ENCODE measurements around the gene ARF1. TPM values are rescaled to one million over a fixed set of nuclear protein-coding genes. Genes with fewer than 3 reads are reported as not detected.

The ARF1 gene
- total RNA-seq, 2 donors from 2014 or later, result 478 to 512 TPM

- intact Hi-C loops (cut with DNase I), result no loop called here
- WGBS, result 73% methylated on average over 12 of the region's 15 CpGs
- no peak for DNase-seq (ENCODE audit: low spot score)
- Histone ChIP-seq H3K4me3 (no peak overlapping the region), H3K27me3 (replicated peaks; ENCODE audit: insufficient read depth) (peaks cover 14% of the 10 kb centered on the region), H3K27ac (no peak overlapping the region), H3K4me1 (replicated peaks) (no peaks in the 10 kb centered on the region), H3K36me3 (no peaks in the 10 kb centered on the region), H3K9me3 (no peaks in the 10 kb centered on the region)
- TF ChIP-seq CTCF (IDR thresholded peaks at IDR 0.05) (no peak), POLR2AphosphoS5 (IDR thresholded peaks at IDR 0.05) (no peak), POLR2A (IDR thresholded peaks at IDR 0.05) (no peak)
Measured at GRCh38 chr1:228065543-228066347, 16.8 kb upstream of the ARF1 start.

GRCh38 chr1:228066416-228066815, 16.1 kb upstream of the ARF1 start:
- intact Hi-C loops (cut with DNase I), result no loop called here
- no peaks in the 10 kb centered on the region for H3K9me3 ChIP-seq
- no peak overlapping the region for H3K4me3 ChIP-seq
- 21% methylated on average over 4 of the region's 4 CpGs for WGBS
- no peak for TF ChIP-seq CTCF (IDR thresholded peaks at IDR 0.05)
- no peak for TF ChIP-seq POLR2AphosphoS5 (IDR thresholded peaks at IDR 0.05)
- TF ChIP-seq POLR2A (IDR thresholded peaks at IDR 0.05), result no peak
- peaks cover 12% of the 10 kb centered on the region for H3K27me3 ChIP-seq (replicated peaks; ENCODE audit: insufficient read depth)
- no peaks in the 10 kb centered on the region for H3K36me3 ChIP-seq
- no peaks in the 10 kb centered on the region for H3K4me1 ChIP-seq (replicated peaks)
- no peak for DNase-seq (ENCODE audit: low spot score)
- H3K27ac ChIP-seq, result no peak overlapping the region

- 49% methylated on average over 10 of the region's 10 CpGs for WGBS
- Histone ChIP-seq H3K27ac (no peak overlapping the region), H3K36me3 (no peaks in the 10 kb centered on the region), H3K4me3 (no peak overlapping the region), H3K9me3 (no peaks in the 10 kb centered on the region), H3K27me3 (replicated peaks; ENCODE audit: insufficient read depth) (peaks cover 10% of the 10 kb centered on the region), H3K4me1 (replicated peaks) (no peaks in the 10 kb centered on the region)
- DNase-seq (ENCODE audit: low spot score), result no peak
- TF ChIP-seq CTCF (IDR thresholded peaks at IDR 0.05), result no peak
- no peak for TF ChIP-seq POLR2A (IDR thresholded peaks at IDR 0.05)
- TF ChIP-seq POLR2AphosphoS5 (IDR thresholded peaks at IDR 0.05), result no peak
- intact Hi-C loops (cut with DNase I), result no loop called here
Measured at GRCh38 chr1:228066891-228067654, 15.4 kb upstream of the ARF1 start.

GRCh38 chr1:228068359-228068758, 14.1 kb upstream of the ARF1 start:
- Histone ChIP-seq H3K4me3 (no peak overlapping the region), H3K36me3 (no peaks in the 10 kb centered on the region), H3K27ac (no peak overlapping the region), H3K27me3 (replicated peaks; ENCODE audit: insufficient read depth) (peaks cover 10% of the 10 kb centered on the region), H3K9me3 (no peaks in the 10 kb centered on the region), H3K4me1 (replicated peaks) (no peaks in the 10 kb centered on the region)
- 81% methylated on average over 7 of the region's 7 CpGs for WGBS
- TF ChIP-seq POLR2AphosphoS5 (IDR thresholded peaks at IDR 0.05) (no peak), POLR2A (IDR thresholded peaks at IDR 0.05) (no peak)
- intact Hi-C loops (cut with DNase I), result no loop called here
- no peak for DNase-seq (ENCODE audit: low spot score)

GRCh38 chr1:228070173-228070572, 12.3 kb upstream of the ARF1 start:
- intact Hi-C loops (cut with DNase I), result no loop called here
- no peak overlapping the region for H3K4me3 ChIP-seq
- peaks cover 10% of the 10 kb centered on the region for H3K27me3 ChIP-seq (replicated peaks; ENCODE audit: insufficient read depth)
- no peaks in the 10 kb centered on the region for H3K9me3 ChIP-seq
- no peak overlapping the region for H3K27ac ChIP-seq
- H3K36me3 ChIP-seq, result no peaks in the 10 kb centered on the region
- H3K4me1 ChIP-seq (replicated peaks), result no peaks in the 10 kb centered on the region
- no peak for DNase-seq (ENCODE audit: low spot score)
- WGBS, result 41% methylated on average over 2 of the region's 2 CpGs
- no peak for TF ChIP-seq POLR2AphosphoS5 (IDR thresholded peaks at IDR 0.05)
- no peak for TF ChIP-seq CTCF (IDR thresholded peaks at IDR 0.05)
- TF ChIP-seq POLR2A (IDR thresholded peaks at IDR 0.05), result no peak
